Activated CD8-positive, alpha-beta memory T cell treated with anti-CD3 and anti-CD28 coated beads for 1 hour (primary cell): ENCODE data around the gene R3HCC1L.

Experiments
- DNase-seq, 2 donors: peaks; one replicate each; pipeline ENCODE4 v3.0.0-alpha.2; 2020; ENCODE audit warnings: low read depth in 1 of 2; ENCODE audit errors: extremely low read depth in 1 of 2

Gene R3HCC1L

GRCh38 chr10:98257961-98258360, 123.5 kb downstream of the R3HCC1L start:
- no peak for DNase-seq

GRCh38 chr10:98258683-98259454, 124.4 kb downstream of the R3HCC1L start:
- DNase-seq = no peak

- DNase-seq = no peak
These were observed 125.3 kb downstream of the R3HCC1L start for GRCh38 chr10:98259606-98260315.

GRCh38 chr10:98260350-98260749, 125.9 kb downstream of the R3HCC1L start:
- no peak for DNase-seq

- DNase-seq = no peak
These were observed 126.3 kb downstream of the R3HCC1L start for GRCh38 chr10:98260752-98261151.

- no peak for DNase-seq
These were observed 127.2 kb downstream of the R3HCC1L start for GRCh38 chr10:98261436-98262277.

- no peak for DNase-seq
These were observed 128.1 kb downstream of the R3HCC1L start for GRCh38 chr10:98262571-98262970.

- DNase-seq = no peak
These were observed 128.6 kb downstream of the R3HCC1L start for GRCh38 chr10:98263088-98263487.

GRCh38 chr10:98264378-98265065, 130.1 kb downstream of the R3HCC1L start:
- DNase-seq = no peak

GRCh38 chr10:98265403-98266378, 131.2 kb downstream of the R3HCC1L start:
- DNase-seq = no peak

GRCh38 chr10:98266647-98267046, 132.2 kb downstream of the R3HCC1L start:
- DNase-seq = no peak

GRCh38 chr10:98267069-98267893, 132.8 kb downstream of the R3HCC1L start:
- DNase-seq = no peak

GRCh38 chr10:98267894-98268693, 133.6 kb downstream of the R3HCC1L start, which contains the start of gene LOXL4:
LOXL4 (minus strand) TSS chr10:98268194; CDS start chr10:98263019, 5,175 bp downstream.
- DNase-seq = no peak

GRCh38 chr10:98268694-98269431, 134.4 kb downstream of the R3HCC1L start:
- no peak for DNase-seq

- DNase-seq = no peak
These were observed 135.0 kb downstream of the R3HCC1L start for GRCh38 chr10:98269435-98269912.

- DNase-seq = no peak
These were observed 135.8 kb downstream of the R3HCC1L start for GRCh38 chr10:98270073-98270740.
